ENCODE results near the gene GRK5.

DNA sequence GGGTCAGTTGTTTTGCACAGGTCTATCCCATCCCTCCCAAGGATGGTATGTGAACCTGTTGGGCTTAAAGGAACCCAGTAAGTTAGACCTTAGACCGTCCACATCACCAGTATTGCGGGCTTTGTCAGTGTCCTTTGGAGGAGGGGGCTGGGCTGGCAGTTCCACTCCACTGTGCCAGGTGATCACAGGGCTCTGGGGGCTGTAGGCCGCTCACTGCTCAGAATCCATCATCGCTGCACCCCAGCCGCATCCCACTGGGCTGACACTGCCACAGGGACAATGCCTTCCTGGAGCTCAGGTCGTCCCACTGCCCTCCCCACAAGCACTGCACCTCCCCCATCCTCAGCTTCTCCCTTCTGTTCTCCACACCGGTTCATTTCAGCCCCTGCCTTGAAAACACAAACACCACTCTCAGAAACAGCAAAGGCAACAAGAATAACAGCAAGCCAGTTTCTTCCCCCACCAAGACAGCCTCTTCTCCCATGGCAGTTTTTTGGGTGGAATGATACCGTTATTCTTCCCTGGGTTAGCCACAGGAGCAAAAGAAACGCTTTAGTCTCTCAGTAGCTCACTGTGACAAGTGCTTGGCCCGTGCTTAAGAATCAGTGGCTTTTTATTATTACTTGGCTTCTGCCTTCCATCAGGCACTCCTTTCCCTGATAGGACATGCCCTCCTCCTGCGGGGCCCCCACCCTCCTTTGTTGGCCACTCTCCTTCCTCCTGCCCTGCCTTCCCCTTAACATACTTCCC lies 111.2 kb downstream of the GRK5 start:
- TF ChIP-seq POLR2AphosphoS5 (IDR thresholded peaks at IDR 0.05; ENCODE audit: borderline replicate concordance, low read depth, low read length) (no peak), EZH2 (IDR thresholded peaks at IDR 0.05) (no peak), FOXP2 (optimal IDR thresholded peaks at IDR 0.05; ENCODE audit: control extremely low read depth, extremely low read length, insufficient read depth) (no peak)
